ENCODE data around the gene OPRD1. TPM values are rescaled to one million over a fixed set of nuclear protein-coding genes. Genes with fewer than 3 reads are reported as not detected.

Gene OPRD1
- total RNA-seq, 2 experiments from 2014 or later, result not detected

DNA sequence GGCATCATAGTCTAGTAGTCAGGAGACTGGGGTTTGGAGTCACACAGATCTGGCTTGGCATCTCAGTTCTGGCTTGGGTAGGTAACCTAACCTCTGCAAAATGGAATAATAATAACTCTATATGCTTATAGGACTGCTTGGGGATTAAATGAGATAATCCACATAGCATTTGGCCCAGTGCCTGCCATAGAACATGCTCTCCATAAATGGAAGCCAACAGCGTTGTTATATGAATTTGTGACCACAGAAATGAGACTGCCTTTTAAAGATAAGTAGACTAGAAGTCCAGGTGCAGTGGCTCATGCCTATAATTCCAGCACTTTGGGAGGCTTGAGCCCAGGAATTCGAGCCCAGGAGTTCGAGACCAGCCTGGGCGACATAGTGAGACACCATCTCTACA is 4.0 kb upstream of the OPRD1 start:
- Histone ChIP-seq H2AFZ (ENCODE audit: low read length) (no peak overlapping the region), H3K4me2 (ENCODE audit: low read length) (no peak overlapping the region), H3K4me3 (ENCODE audit: low read depth, low read length, poor library complexity, severe bottlenecking) (no peak overlapping the region), H3K9me2 (ENCODE audit: insufficient read depth, low read length) (no peaks in the 10 kb centered on the region), H3K36me3 (ENCODE audit: insufficient read depth, low read length) (no peaks in the 10 kb centered on the region), H4K20me1 (ENCODE audit: insufficient read depth, low read length) (no peaks in the 10 kb centered on the region), H3K9me3 (ENCODE audit: low read length) (no peaks in the 10 kb centered on the region), H3K27ac (ENCODE audit: low read depth, low read length, poor library complexity, severe bottlenecking) (no peak overlapping the region), H3K4me1 (ENCODE audit: insufficient read depth, low read length, poor library complexity, severe bottlenecking) (no peaks in the 10 kb centered on the region), H3K79me2 (ENCODE audit: insufficient read depth, low read depth, low read length) (no peaks in the 10 kb centered on the region)
- POLR2A ChIA-PET, result interaction anchor here (0.7 kb wide), 2 partner anchors 113 to 246 kb away, joined by 3 to 4 read pairs; no protein-coding TSS in a partner anchor
- no peak for DNase-seq (ENCODE audit: low spot score)
- intact Hi-C loops (cut with micrococcal nuclease; ENCODE audit: unreplicated experiment), result no loop called here
- CTCF ChIA-PET (ENCODE audit: unreplicated experiment), result no interaction called here
- BruUV-seq (replicated peaks), result no TSS peak
- no peak for TF ChIP-seq EZH2phosphoT487 (IDR thresholded peaks at IDR 0.05; ENCODE audit: borderline replicate concordance, low read depth, low read length)
- TF ChIP-seq, protein P1, sequence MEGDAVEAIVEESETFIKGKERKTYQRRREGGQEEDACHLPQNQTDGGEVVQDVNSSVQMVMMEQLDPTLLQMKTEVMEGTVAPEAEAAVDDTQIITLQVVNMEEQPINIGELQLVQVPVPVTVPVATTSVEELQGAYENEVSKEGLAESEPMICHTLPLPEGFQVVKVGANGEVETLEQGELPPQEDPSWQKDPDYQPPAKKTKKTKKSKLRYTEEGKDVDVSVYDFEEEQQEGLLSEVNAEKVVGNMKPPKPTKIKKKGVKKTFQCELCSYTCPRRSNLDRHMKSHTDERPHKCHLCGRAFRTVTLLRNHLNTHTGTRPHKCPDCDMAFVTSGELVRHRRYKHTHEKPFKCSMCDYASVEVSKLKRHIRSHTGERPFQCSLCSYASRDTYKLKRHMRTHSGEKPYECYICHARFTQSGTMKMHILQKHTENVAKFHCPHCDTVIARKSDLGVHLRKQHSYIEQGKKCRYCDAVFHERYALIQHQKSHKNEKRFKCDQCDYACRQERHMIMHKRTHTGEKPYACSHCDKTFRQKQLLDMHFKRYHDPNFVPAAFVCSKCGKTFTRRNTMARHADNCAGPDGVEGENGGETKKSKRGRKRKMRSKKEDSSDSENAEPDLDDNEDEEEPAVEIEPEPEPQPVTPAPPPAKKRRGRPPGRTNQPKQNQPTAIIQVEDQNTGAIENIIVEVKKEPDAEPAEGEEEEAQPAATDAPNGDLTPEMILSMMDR (conservative IDR thresholded peaks at IDR 0.05; ENCODE audit: low read length), result no peak

DNA sequence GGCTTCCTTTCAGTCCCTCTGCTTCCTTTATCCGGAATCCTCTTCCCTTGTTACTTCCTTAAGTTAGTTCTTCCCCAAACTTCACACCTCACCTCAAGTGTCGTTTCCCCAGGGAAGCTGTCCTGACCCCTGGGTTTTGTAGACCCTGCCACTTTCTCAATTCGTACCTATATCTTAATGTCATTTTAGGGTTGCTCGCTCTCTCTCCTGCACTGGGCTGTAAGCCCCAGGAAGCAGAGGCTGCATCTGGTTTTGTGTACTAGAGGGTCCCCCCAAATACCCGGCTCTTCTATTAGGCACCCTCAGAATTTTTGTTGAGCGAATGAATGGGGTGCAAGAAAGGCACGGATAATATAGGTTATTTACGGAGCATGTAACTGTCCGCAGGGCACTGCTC is 603 bp upstream of the OPRD1 start:
- TF ChIP-seq, protein P1 (conservative IDR thresholded peaks at IDR 0.05; ENCODE audit: low read length), result no peak
- no peak for TF ChIP-seq EZH2phosphoT487 (IDR thresholded peaks at IDR 0.05; ENCODE audit: borderline replicate concordance, low read depth, low read length)
- no peaks in the 10 kb centered on the region for H3K4me1 ChIP-seq (ENCODE audit: insufficient read depth, low read length, poor library complexity, severe bottlenecking)
- intact Hi-C loops (cut with micrococcal nuclease; ENCODE audit: unreplicated experiment), result no loop called here
- no peaks in the 10 kb centered on the region for H3K36me3 ChIP-seq (ENCODE audit: insufficient read depth, low read length)
- no peaks in the 10 kb centered on the region for H3K9me3 ChIP-seq (ENCODE audit: low read length)
- no peak overlapping the region for H3K4me2 ChIP-seq (ENCODE audit: low read length)
- CTCF ChIA-PET (ENCODE audit: unreplicated experiment), result no interaction called here
- H3K79me2 ChIP-seq (ENCODE audit: insufficient read depth, low read depth, low read length), result no peaks in the 10 kb centered on the region
- POLR2A ChIA-PET, result no interaction called here
- no TSS peak for BruUV-seq (replicated peaks)
- H2AFZ ChIP-seq (ENCODE audit: low read length), result no peak overlapping the region
- H3K9me2 ChIP-seq (ENCODE audit: insufficient read depth, low read length), result no peaks in the 10 kb centered on the region
- DNase-seq (ENCODE audit: low spot score), result no peak
- H3K4me3 ChIP-seq (ENCODE audit: low read depth, low read length, poor library complexity, severe bottlenecking), result no peak overlapping the region
- H3K27ac ChIP-seq (ENCODE audit: low read depth, low read length, poor library complexity, severe bottlenecking), result no peak overlapping the region
- H4K20me1 ChIP-seq (ENCODE audit: insufficient read depth, low read length), result no peaks in the 10 kb centered on the region

DNA sequence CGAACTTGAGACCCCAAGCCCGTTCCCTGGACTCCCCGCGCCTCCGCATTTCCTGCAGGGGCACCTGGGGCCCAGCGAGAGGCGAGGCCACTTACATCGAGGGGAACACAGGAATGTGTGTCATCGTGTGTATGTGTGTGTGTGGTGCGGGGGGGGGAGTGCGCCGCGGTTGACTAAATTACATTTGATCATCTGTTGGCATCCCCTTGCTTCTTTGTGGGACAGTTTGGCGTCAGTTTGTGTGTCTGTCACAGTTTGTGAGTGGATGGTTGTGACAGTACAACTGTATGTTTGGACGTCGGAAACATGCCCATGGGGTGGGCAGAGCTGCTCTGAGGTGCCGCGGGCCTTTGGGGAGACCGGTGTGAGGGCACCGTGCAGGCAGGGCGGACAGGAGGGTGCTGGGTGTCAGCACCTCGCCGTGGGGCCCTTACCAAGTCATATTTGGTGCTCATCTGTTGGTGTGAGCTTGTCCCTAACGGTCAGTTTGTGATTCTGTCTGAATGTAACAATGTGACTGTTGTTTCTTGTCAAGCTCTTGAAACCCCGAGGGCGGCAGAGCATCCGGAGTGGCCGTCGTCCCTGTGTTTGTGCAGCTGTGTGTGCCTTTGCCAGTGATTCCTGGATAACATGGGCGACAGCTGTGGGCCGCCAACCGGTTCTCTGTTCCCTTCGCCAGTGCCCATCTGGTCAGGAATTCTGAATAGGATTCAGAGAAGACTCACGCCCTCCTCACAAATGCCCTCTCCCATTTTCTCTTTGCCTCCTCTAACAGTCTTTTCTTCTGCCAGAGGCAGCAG is 899 bp downstream of the OPRD1 start:
- H3K9me2 ChIP-seq (ENCODE audit: insufficient read depth, low read length), result no peaks in the 10 kb centered on the region
- TF ChIP-seq, protein P1 (conservative IDR thresholded peaks at IDR 0.05; ENCODE audit: low read length), result no peak
- no peak for TF ChIP-seq EZH2phosphoT487 (IDR thresholded peaks at IDR 0.05; ENCODE audit: borderline replicate concordance, low read depth, low read length)
- intact Hi-C loops (cut with micrococcal nuclease; ENCODE audit: unreplicated experiment), result no loop called here
- CTCF ChIA-PET (ENCODE audit: unreplicated experiment), result no interaction called here
- no peaks in the 10 kb centered on the region for H3K36me3 ChIP-seq (ENCODE audit: insufficient read depth, low read length)
- no peak overlapping the region for H2AFZ ChIP-seq (ENCODE audit: low read length)
- H3K4me2 ChIP-seq (ENCODE audit: low read length), result no peak overlapping the region
- no peaks in the 10 kb centered on the region for H3K4me1 ChIP-seq (ENCODE audit: insufficient read depth, low read length, poor library complexity, severe bottlenecking)
- H3K27ac ChIP-seq (ENCODE audit: low read depth, low read length, poor library complexity, severe bottlenecking), result no peak overlapping the region
- POLR2A ChIA-PET, result no interaction called here
- no TSS peak for BruUV-seq (replicated peaks)
- H3K79me2 ChIP-seq (ENCODE audit: insufficient read depth, low read depth, low read length), result no peaks in the 10 kb centered on the region
- no peaks in the 10 kb centered on the region for H4K20me1 ChIP-seq (ENCODE audit: insufficient read depth, low read length)
- H3K9me3 ChIP-seq (ENCODE audit: low read length), result no peaks in the 10 kb centered on the region
- DNase-seq (ENCODE audit: low spot score), result no peak
- H3K4me3 ChIP-seq (ENCODE audit: low read depth, low read length, poor library complexity, severe bottlenecking), result no peak overlapping the region

Measured in OCI-LY7 (cell line).